T-helper 1 cell (primary cell): ENCODE results near the gene CCND1.
"Not testable (repeated sequence)": the region's sequence is repeated elsewhere in the genome, so short reads cannot be mapped to it uniquely, and the experiment has no call there.

ENCODE experiments used
- DNase-seq, 5 donors: peaks; one replicate each; pipeline ENCODE4 v3.0.0-alpha.2; 2012 to 2020

CCND1 gene

GRCh38 chr11:69694781-69695180 lies 53.8 kb downstream of the CCND1 start:
- no peak for DNase-seq

DNA sequence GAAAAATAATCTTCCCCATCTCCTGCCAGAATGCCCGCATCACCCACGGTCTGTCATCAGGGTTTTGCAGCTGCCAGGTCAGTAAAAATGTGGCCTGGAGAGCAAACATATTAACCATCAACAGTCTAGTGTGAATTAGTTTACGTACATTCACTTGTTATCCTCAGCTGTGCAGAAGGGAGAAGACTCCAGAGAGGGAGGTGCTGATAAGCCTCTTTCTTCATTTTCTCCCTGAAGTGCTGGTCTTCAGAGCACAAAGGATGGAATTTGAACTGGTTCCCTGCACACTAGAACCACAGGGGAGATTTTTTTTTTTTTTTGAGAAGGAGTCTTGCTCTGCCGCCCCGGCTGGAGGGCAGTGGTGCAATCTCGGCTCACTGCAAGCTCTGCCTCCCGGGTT lies 54.6 kb downstream of the CCND1 start:
- no peak for DNase-seq

DNA sequence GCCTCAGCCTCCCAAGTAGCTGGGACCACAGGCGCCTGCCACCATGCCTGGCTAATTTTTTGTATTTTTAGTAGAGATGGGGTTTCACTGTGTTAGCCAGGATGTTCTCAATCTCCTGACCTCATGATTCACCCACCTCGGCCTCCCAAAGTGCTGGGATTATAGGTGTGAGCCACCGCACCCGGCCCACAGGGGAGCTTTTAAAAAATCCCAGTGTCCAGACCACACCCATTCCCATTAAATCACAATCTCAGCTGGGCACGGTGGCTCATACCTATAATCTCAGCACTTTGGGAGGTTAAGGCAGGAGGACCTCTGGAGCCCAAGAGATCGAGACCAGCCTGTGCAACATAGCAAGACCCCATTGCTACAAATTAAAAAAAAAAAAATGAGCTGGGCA lies 55.0 kb downstream of the CCND1 start:
- not testable (repeated sequence) for DNase-seq

DNA sequence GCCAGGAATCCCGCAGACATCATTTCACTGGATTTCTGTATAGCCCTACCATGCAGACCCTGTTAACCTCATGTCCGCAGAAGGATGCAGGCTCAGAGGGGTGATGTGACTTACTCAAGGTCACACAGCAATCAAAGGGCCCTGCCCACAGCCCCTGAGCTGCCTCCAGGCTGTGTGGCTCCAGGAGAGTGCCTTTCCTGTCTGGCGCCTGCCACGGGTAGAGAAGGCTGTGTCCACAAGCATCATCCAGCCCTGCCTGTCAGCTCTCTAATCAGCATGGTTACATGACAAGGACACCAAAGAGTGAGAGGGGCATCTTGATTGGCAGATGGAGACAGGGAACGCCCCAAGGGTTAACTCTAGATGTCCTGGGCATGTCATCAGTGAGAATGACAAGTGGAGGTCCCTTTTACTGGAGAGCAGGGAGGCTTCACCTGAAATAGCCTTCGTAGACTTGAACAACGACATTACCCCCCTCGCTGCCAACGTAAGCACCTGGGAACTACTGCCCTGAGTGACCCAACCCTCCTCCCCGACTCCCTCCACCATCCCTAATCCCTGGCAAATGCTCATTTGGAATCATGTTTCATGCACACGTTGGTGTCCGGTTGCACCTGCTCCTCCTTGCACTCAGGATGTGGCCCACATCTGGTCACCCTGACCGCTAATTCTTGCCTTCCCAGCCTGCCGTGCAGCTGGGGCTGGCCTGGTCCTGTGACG lies 56.0 kb downstream of the CCND1 start:
- no peak for DNase-seq

DNA sequence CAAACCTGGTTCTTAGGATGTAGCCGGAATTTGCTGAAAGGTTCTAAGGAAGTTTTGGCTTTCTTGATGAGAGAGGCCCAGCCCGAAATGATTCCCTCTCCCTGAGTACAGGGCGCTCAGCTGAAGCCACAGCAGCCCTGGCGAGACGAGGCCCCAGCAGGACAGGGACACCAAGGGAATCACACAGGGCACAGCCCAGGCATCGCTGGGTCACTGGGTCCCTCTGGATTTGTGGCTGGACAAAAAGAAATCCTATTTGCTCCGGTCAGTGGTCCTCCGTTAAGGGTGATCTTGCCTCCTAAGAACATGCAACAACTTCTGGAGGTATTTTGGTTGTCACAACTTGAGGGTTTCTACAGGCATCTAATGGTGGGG lies 56.5 kb downstream of the CCND1 start:
- no peak for DNase-seq

DNA sequence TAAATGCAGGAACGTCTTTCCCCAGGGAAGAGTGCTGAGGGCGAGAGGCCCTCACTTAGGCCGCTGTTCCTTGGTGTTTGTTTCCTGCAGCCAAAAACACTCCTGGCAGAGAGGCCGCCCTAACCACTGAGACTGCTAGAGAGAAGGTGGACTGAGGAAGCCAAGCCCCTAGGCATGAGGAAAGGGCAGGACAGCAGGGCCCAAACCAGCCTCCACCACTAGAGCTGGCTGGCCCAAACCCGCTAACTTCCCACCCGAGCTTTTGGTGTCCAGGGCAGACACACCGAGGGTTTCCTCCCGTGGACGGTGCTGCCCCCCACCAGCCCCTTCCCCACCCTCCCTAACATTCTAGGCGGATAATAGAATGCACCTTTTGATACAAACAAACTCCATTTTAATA lies 56.9 kb downstream of the CCND1 start:
- no peak for DNase-seq

- DNase-seq = no peak
These were observed 57.4 kb downstream of the CCND1 start for GRCh38 chr11:69698362-69698761.

DNA sequence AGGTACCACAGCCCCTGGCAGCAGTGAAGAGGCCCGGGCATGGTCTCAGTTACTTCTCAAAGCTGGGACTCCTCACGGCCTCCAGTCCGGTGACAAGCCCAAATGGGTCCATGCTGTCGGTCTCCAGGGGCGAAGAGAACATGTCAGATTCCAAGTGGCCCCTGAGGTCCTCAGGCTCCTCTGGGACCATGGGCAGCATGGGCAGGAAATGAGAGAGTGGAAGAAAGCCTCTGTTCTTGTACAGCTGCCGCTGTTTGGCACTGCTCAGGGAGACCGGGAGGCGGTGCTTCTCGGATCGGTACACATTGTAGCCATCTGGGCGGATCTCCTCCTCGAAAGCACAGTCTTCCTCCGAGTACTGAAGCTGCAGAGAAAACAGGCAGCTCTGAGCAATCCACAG lies 58.3 kb downstream of the CCND1 start:
- DNase-seq = no peak

DNA sequence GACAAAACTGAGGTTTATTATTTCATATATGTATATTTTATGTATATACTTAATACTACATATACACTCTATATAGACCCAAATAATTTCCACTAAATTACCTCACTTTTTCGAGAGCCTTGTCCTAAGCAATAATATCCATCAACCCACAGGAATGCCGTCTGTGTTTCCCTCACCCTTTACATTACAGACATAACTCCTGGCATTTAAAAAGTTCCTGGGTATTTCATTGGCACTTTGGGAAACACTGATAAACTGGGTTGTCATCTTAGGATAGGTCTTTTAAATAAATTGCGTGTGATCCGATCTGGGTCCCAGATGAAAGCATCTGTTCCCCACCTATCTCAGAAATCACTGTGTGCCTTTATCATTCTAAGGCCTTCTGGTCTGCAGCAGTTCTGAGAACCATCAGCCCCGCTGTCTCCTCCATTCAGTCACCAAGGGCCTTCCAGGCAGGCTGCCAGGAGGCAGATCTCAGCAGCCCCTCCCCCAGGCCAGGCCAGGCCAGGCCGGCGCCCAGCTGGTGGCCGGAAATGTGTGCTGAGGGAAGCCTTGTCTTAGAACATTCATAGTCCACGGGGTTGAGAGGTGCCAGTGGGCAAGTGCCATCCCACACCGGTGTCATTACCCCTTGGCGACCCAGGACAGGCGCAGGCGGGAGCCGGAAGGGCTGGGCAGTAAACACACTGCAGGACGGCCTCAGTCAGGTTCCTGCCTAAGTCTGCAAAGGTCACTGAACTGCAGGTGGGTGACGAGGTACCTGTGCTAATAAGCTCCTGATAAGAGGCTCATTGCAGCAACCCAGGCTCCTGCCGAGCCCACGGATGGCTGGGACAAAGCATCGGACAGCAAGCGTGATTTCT lies 59.6 kb downstream of the CCND1 start:
- no peak for DNase-seq

- DNase-seq = no peak
These were observed 61.3 kb downstream of the CCND1 start for GRCh38 chr11:69702239-69702691.

GRCh38 chr11:69702769-69703452 lies 62.0 kb downstream of the CCND1 start:
- DNase-seq = no peak

DNA sequence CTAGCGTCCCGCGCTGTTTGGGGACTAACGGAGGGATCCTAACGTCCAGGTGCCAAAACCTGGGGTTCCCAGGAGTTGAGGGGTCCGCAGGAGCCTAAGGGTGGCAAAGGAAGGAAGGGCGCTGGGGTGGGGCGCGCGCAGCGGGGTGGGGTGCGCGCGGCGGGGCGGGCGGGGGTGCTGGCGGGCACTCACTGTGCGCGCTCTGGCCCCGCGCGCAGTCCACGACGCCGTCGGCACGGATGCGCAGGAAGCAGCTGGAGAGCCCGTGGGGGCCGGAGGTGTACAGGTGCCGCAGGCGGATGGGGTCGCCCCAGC lies 62.5 kb downstream of the CCND1 start:
- DNase-seq = no peak
